Activated CD8-positive, alpha-beta memory T cell treated with anti-CD3 and anti-CD28 coated beads, Interleukin-2, amount 50 U/mL, for 1 hour (primary cell): ENCODE measurements around the gene CDPF1.

ENCODE experiments used
- DNase-seq: peaks from one replicate; pipeline ENCODE4 v3.0.0-alpha.2; 2020; ENCODE audit errors: extremely low read depth

The CDPF1 gene

DNA sequence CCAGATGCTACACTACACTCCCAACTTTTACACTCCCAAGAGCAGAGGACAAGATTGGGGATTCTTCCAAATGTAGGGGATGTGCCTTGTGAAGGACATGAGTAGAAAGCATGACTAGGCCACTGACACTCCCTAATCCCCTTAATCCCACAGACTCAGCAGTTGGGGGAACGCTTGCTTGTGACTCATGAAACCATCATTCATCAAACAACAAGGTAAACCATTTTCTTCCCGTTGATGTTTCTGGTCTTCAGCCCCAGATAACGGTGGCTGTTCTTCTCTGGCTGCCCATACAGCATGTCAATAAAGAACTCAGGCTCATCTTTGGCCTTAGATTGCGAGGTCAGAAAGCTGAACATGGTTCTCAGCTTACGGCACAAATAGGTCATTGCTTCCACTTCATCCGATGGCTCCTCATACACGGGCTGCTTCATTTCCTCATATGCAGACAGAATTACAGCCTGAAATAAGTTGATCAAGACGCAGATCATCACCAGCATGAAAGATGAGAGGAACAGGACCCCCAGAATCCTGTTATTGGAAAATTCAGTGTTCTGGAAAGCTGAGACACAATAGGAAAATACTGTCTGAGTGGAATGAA is 6.4 kb upstream of the CDPF1 start:
- DNase-seq = no peak

DNA sequence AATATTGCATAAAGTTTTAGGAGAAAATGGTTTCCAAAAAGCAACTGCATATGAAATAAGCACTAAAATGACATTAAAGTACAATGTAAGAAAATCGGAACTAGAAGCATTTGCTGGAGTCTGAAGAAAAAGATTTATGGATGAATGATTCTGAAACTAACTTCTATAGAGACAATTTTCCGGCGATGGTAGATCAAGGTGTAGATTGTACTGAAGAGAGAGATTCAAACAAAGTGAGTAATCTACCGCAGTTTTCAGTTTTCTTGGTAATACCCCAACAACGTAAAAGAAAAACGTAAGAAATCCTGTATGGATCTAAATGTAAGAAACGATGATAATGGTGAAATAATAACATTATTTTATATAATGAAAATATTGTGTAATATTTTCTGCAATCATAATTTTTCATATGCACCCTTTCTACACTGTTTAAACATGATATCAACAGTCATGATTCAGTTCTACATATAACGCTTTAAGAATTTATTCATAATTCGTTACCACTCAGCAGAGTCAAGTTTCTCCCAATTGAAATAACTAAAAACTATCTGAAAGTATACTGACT is 1.8 kb upstream of the CDPF1 start:
- no peak for DNase-seq

- DNase-seq = no peak
These were observed 1.2 kb upstream of the CDPF1 start for GRCh38 chr22:46251266-46251665.

GRCh38 chr22:46250783-46251125 is 661 bp upstream of the CDPF1 start:
- no peak for DNase-seq

- no peak for DNase-seq
These were observed 2.6 kb downstream of the CDPF1 start for GRCh38 chr22:46247443-46247975.

DNA sequence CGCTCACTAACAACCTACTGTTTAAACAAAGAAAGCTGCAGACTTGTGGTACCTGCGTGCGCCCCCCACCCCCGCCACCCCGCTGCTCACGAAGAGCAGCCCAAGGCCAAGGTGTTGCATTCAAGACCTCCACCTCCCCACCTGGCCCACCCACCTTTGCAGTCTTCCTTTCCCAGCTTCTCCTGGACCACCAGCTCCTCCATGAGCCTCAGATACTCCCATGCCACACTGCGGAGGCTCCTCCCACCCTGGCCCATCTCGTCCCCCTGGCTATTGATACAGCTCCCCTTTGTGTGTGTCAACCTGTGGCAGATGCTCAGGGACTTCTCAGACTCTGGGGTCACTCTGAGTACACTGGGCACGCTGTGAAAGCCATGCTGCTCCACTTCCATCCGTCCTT is 3.9 kb downstream of the CDPF1 start:
- no peak for DNase-seq

GRCh38 chr22:46245511-46245910 is 4.6 kb downstream of the CDPF1 start:
- no peak for DNase-seq

GRCh38 chr22:46244771-46245170 is 5.3 kb downstream of the CDPF1 start:
- no peak for DNase-seq

- no peak for DNase-seq
These were observed 8.0 kb downstream of the CDPF1 start for GRCh38 chr22:46242076-46242475.

DNA sequence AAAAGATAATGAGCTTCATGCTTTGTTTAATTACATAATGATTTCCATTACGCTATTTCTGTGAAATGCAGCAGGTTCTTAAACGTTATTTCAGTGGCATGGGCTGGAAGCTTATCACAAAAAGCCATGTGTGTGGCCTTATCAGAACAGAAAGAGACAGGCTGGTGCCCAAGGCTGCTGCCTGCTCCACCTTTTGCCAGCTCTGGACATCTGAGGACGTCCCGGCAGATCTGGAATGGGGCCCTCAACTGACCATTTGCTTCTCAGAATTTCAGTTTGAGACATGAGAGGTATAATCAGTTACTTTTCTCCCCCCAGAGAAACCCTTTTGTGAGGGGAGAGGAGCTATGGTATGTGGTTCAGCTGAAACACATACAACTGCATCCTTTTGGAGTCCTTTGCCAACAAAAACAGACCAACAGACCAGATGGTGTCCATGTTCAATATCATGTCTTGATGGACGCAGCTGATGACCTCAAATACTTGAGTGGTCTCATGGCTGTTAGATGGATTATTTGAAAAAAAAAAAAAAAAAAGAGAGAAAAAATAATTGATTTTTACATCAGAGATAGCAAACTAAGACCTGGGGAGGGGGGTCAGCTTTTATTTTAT is 8.6 kb downstream of the CDPF1 start:
- DNase-seq = no peak

DNA sequence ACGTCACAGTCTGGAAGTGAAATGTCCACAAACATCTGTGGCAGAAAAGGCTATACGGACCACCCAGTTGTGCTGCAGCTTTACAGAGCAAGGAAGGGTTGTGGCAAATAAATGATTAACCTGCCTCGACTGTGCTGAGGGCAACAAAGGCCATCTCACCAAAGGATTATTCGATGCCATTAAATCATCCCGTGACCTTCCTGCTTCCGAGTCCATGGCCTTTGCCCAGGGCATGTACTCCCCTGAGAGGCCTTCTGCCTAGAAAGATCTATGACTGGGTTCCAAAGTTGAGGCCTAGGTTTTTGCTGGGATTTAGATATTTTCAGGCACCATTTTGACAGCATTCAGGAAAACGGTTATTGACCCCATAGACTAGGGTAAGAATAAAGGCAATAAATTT is 9.2 kb downstream of the CDPF1 start:
- DNase-seq = no peak

GRCh38 chr22:46240506-46240905 is 9.6 kb downstream of the CDPF1 start:
- DNase-seq = no peak

DNA sequence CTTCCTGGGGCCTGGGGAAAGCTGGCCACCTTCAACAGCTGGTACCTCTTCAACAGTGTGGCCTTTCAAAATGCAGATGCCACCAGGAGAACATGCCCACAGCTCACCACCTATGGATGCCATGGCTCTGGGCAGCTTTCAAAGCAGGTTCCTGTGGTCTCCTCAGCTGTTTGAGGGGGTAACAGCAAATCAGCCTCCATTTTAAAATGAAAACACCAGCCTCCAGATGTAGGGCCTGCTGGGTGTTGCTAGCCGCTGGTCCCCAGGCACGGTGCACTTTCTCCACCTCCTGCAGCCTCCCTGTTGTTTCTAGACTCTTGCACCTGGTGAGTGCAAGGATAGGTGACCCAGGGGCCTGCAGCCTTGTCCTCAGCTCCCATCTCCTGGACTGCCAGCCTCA is 10.0 kb downstream of the CDPF1 start:
- DNase-seq = no peak

DNA sequence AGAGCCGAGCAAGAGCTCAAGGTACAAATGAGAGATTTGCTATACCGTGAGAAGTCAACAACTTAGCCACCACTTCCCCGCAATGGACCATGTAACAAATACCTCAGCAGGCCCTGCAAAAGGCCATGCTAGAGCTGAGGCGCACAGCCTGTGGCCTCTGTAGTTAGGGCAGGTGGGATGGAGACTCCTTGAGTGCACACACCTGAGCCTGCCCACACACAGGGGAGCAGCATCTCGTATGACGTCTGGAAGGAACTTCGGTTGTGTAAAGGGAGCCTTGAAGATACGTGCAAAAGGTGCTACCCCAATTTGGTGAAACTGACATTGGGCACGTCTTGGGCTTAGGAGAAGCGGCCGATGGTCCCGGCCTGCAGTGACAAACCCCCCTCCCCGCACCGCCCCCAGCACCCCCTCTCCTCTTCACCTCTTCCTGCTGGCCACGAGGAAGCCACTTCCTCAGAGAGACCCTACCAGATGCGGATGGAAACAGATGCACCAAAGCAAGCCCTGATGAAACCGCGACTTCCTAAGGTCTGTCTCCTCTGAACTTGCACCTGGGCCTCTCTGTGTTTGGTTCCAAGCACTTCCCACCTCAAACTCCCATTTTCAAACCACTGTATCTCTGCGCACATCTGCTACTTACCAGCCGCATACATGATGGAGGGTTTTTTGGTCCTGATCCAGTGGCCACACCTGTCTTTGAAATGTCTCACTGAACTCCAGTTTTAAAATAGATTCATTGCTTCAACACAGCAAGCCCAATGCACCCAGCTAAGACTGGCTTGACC is 10.6 kb downstream of the CDPF1 start:
- no peak for DNase-seq

DNA sequence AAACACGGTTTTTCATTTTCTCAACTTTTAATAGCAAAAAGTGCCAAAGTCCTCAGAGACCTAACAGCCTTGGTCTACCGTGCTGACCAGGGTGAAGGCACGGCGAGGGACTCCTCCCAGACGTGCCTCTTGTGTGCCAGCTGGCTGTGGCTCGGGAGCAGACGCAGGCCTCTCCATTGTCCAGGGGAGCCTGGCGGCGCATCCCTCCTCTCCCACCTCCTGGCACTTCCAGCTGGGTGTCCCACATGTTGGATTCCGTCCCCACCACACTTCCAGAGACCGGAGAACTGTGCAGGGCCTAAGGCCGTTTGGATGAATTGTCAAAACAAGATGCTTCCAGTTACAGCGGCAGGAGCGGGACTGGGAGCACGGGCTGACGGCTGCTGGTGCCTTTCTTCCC is 11.6 kb downstream of the CDPF1 start:
- no peak for DNase-seq

GRCh38 chr22:46237453-46238124 is 12.5 kb downstream of the CDPF1 start:
- no peak for DNase-seq

DNA sequence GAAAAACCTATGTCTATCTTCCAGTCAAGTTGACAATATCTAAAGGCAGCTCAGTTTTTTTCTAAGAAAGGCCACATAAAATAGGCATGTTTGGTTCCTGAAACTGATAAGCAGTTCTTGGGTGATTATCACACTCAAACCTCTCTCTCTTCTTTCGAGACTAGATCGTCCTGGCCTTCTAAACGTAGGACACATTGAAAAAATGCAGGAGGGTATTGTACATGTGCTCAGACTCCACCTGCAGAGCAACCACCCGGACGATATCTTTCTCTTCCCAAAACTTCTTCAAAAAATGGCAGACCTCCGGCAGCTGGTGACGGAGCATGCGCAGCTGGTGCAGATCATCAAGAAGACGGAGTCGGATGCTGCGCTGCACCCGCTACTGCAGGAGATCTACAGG is 15.1 kb downstream of the CDPF1 start:
- DNase-seq = no peak

GRCh38 chr22:46233231-46233630 is 16.9 kb downstream of the CDPF1 start:
- no peak for DNase-seq

- DNase-seq = no peak
These were observed 19.7 kb downstream of the CDPF1 start for GRCh38 chr22:46230262-46230901.

- no peak for DNase-seq
These were observed 20.4 kb downstream of the CDPF1 start for GRCh38 chr22:46229701-46230100.

DNA sequence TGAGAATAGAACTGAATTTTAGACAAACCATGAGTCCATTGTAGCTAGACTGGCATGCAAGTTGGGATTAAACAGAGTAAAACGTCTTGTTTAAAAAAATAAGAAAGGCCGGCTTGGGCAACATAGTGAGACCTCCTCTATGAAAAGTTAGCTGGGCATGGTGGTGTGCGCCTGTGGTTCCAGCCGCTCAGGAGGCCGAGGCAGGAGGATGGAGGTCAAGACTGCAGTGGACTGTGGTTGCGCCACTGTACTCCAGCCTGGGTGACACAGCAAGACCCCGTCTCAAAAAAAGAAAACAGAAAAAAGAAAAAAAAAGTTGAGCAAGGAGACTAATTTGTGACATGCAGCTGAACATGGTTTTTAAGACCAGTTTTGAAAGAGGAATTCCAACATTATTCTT is 23.5 kb downstream of the CDPF1 start:
- DNase-seq = no peak

GRCh38 chr22:46225631-46226030 is 24.5 kb downstream of the CDPF1 start:
- no peak for DNase-seq
